CD4-positive, alpha-beta T cell treated with Interleukin-1 beta for 1 hour (primary cell): Measurements from ENCODE around the gene NOP9.
A peak's percentile ranks its signal among the peaks of the same experiment; 100 is the strongest.

Experiments used
- DNase-seq, 2 donors: peaks; one replicate each; pipeline ENCODE4 v3.0.0-alpha.2; 2020 to 2022

NOP9 gene

GRCh38 chr14:24299255-24300191 lies at the start of gene NOP9, which contains the start of gene DHRS1:
Gene NOP9 (plus strand): TSS chr14:24299850. CDS start chr14:24299955, 105 bp downstream.
Gene DHRS1 (minus strand): TSS chr14:24299780. CDS start chr14:24299106, 674 bp downstream.
- DNase-seq: peak; percentile 88 to 91

- DNase-seq: no peak
Observed at GRCh38 chr14:24250354-24250753, 49.3 kb upstream of the NOP9 start.

GRCh38 chr14:24251880-24252288 lies 47.8 kb upstream of the NOP9 start:
- no peak for DNase-seq

GRCh38 chr14:24252289-24253124 lies 47.1 kb upstream of the NOP9 start:
- no peak for DNase-seq

- DNase-seq: no peak
Observed at GRCh38 chr14:24253936-24254335, 45.7 kb upstream of the NOP9 start.

GRCh38 chr14:24254630-24255392 lies 44.8 kb upstream of the NOP9 start:
- no peak for DNase-seq

GRCh38 chr14:24255438-24255837 lies 44.2 kb upstream of the NOP9 start:
- no peak for DNase-seq

GRCh38 chr14:24255931-24256711 lies 43.5 kb upstream of the NOP9 start:
- no peak for DNase-seq

GRCh38 chr14:24256960-24257359 lies 42.7 kb upstream of the NOP9 start:
- no peak for DNase-seq

- DNase-seq: no peak
Observed at GRCh38 chr14:24258119-24258518, 41.5 kb upstream of the NOP9 start.

GRCh38 chr14:24258548-24259265 lies 40.9 kb upstream of the NOP9 start:
- DNase-seq: no peak

GRCh38 chr14:24259282-24260025 lies 40.2 kb upstream of the NOP9 start:
- DNase-seq: no peak

GRCh38 chr14:24260026-24260779 lies 39.4 kb upstream of the NOP9 start:
- no peak for DNase-seq

- DNase-seq: no peak
Observed at GRCh38 chr14:24260780-24261157, 38.9 kb upstream of the NOP9 start.

- DNase-seq: no peak
Observed at GRCh38 chr14:24261256-24261968, 38.2 kb upstream of the NOP9 start.

GRCh38 chr14:24261969-24262327 lies 37.7 kb upstream of the NOP9 start:
- no peak for DNase-seq

- no peak for DNase-seq
Observed at GRCh38 chr14:24262821-24263733, 36.6 kb upstream of the NOP9 start, which contains the start of gene TGM1. Gene TGM1 (minus strand): TSS chr14:24263177. CDS start chr14:24262352, 825 bp downstream.

GRCh38 chr14:24263848-24264247 lies 35.8 kb upstream of the NOP9 start:
- no peak for DNase-seq
